ENCODE data around the gene CYP1A2. TPM values are rescaled to one million over a fixed set of nuclear protein-coding genes. Genes with fewer than 3 reads are reported as not detected.

The CYP1A2 gene
- total RNA-seq, 1 experiment from 2014 or later: not detected

- no peak overlapping the region for H3K4me3 Mint-ChIP-seq
- no peaks in the 10 kb centered on the region for H3K36me3 Mint-ChIP-seq (ENCODE audit: insufficient read depth in 1 of 3, low read depth in 3 of 3)
- H3K56ac ChIP-seq (ENCODE audit: insufficient read length, low read depth, low read length): no peak overlapping the region
- H3K4me2 ChIP-seq (ENCODE audit: insufficient read depth, insufficient read length, low read length): no peak overlapping the region
- H3K4me1 ChIP-seq (ENCODE audit: insufficient read depth, low read length): no peaks in the 10 kb centered on the region
- no peak overlapping the region for H4K5ac ChIP-seq (ENCODE audit: insufficient read length, low read depth, low read length)
- no peak overlapping the region for H3T11ph ChIP-seq (ENCODE audit: low read length)
- H3K27ac Mint-ChIP-seq: no peak overlapping the region
- no CpG with 5 or more reads among the region's 5 CpGs for WGBS (ENCODE audit: extremely low coverage, insufficient read length, low lambda C conversion rate)
- no peak overlapping the region for H2BK12ac ChIP-seq (ENCODE audit: insufficient read length, low read depth, low read length)
- no peaks in the 10 kb centered on the region for H3K27me3 ChIP-seq (ENCODE audit: insufficient read depth, low read length)
- peaks cover 21% of the 10 kb centered on the region for H3K27me3 Mint-ChIP-seq (ENCODE audit: low read depth)
- H2BK15ac ChIP-seq (ENCODE audit: low read depth, low read length): no peak overlapping the region
- H3K23me2 ChIP-seq (ENCODE audit: insufficient read length, low read depth, low read length, poor library complexity, severe bottlenecking): no peaks in the 10 kb centered on the region
- H2BK20ac ChIP-seq (ENCODE audit: low read depth, low read length, poor library complexity, severe bottlenecking): no peak overlapping the region
- peaks cover 0 to 2% of the 10 kb centered on the region in 2 experiments; a peak in 2 of 5 replicates for H3K9me3 Mint-ChIP-seq
- no peak overlapping the region for H3K14ac ChIP-seq (ENCODE audit: insufficient read depth, low read length)
- no peak overlapping the region for H4K8ac ChIP-seq (replicated peaks; ENCODE audit: insufficient read length, low read depth, low read length)
- no peak overlapping the region for H3K9ac ChIP-seq (ENCODE audit: extremely low read depth, insufficient read length, low read length)
- H3K4me1 Mint-ChIP-seq: peaks cover 0 to 2% of the 10 kb centered on the region in 2 experiments; a peak in 1 of 4 replicates
- H3K79me2 ChIP-seq (ENCODE audit: insufficient read depth, low read length): no peaks in the 10 kb centered on the region
- no peak overlapping the region for H3K23ac ChIP-seq (ENCODE audit: insufficient read length, low read depth, low read length)
- H3K9me3 ChIP-seq (ENCODE audit: control insufficient read depth, low read depth, low read length): no peaks in the 10 kb centered on the region
- H3K4ac ChIP-seq (ENCODE audit: low read depth, low read length): no peak overlapping the region
- H2AFZ ChIP-seq (ENCODE audit: low read length): no peak overlapping the region
- H2BK120ac ChIP-seq (ENCODE audit: low read depth, low read length, poor library complexity, severe bottlenecking): no peak overlapping the region
- no peak overlapping the region for H4K91ac ChIP-seq (ENCODE audit: insufficient read length, low read depth, low read length)
- no peak overlapping the region for H3K18ac ChIP-seq (ENCODE audit: insufficient read length, low read depth, low read length)
- H2AK5ac ChIP-seq (ENCODE audit: insufficient read length, low read length): no peak overlapping the region
- no peak overlapping the region for H2BK5ac ChIP-seq (ENCODE audit: insufficient read length, low read length)
- H4K20me1 ChIP-seq (ENCODE audit: control insufficient read depth, insufficient read depth, insufficient read length): no peaks in the 10 kb centered on the region
- no peak overlapping the region for H3K27ac ChIP-seq (ENCODE audit: insufficient read length, low read depth, low read length)
- no peaks in the 10 kb centered on the region for H3K79me1 ChIP-seq (ENCODE audit: insufficient read depth, low read depth, low read length, poor library complexity, severe bottlenecking)
- TF ChIP-seq CTCF (conservative IDR thresholded peaks at IDR 0.05): no peak
- DNase-seq: no peak
Observed at GRCh38 chr15:74716651-74717050, 32.0 kb upstream of the CYP1A2 start.

Data from H9 (cell line).